ENCODE data around the gene PTPRK. TPM values are rescaled to one million over a fixed set of nuclear protein-coding genes. Genes with fewer than 3 reads are reported as not detected.

The PTPRK gene
- total RNA-seq, 1 experiment from 2014 or later, result 265 TPM

DNA sequence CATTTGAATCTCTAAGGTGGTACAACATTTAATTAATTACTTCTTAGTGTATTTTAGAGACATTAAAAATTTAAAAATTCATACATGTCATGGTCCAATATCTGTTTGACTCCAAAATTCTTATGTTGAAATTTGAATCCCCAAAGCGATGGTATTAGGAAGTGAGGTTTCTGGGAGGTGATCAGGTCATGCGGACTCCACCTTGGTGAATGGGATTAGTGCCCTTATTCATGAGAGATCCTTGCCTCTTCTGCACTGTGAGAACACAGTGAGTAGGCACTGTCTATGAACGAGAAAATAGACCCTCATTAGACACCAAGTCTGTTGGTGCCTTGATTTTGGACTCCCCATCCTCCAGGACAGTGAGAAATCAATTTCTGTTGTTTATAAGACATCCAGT, 254.7 kb downstream of the PTPRK start:
- intact Hi-C loops (cut with micrococcal nuclease; ENCODE audit: unreplicated experiment), result no loop called here
- no peaks in the 10 kb centered on the region for H3K27me3 Mint-ChIP-seq (ENCODE audit: unreplicated experiment)
- CTCF ChIA-PET, result no interaction called here
- no peak overlapping the region for H3K27ac Mint-ChIP-seq (ENCODE audit: unreplicated experiment)
- H3K36me3 Mint-ChIP-seq (ENCODE audit: insufficient read depth, unreplicated experiment), result peaks cover 24% of the 10 kb centered on the region
- DNase-seq, result no peak
- H3K4me3 Mint-ChIP-seq (ENCODE audit: low read depth, unreplicated experiment), result no peak overlapping the region
- peaks cover 8% of the 10 kb centered on the region for H3K4me1 Mint-ChIP-seq (ENCODE audit: low read depth, unreplicated experiment)
- no TSS peak for BruUV-seq (replicated peaks)
- H3K9me3 Mint-ChIP-seq (ENCODE audit: low read depth, unreplicated experiment), result no peaks in the 10 kb centered on the region
- TF ChIP-seq, protein P1, sequence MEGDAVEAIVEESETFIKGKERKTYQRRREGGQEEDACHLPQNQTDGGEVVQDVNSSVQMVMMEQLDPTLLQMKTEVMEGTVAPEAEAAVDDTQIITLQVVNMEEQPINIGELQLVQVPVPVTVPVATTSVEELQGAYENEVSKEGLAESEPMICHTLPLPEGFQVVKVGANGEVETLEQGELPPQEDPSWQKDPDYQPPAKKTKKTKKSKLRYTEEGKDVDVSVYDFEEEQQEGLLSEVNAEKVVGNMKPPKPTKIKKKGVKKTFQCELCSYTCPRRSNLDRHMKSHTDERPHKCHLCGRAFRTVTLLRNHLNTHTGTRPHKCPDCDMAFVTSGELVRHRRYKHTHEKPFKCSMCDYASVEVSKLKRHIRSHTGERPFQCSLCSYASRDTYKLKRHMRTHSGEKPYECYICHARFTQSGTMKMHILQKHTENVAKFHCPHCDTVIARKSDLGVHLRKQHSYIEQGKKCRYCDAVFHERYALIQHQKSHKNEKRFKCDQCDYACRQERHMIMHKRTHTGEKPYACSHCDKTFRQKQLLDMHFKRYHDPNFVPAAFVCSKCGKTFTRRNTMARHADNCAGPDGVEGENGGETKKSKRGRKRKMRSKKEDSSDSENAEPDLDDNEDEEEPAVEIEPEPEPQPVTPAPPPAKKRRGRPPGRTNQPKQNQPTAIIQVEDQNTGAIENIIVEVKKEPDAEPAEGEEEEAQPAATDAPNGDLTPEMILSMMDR (IDR thresholded peaks at IDR 0.05; ENCODE audit: unreplicated experiment), result no peak

DNA sequence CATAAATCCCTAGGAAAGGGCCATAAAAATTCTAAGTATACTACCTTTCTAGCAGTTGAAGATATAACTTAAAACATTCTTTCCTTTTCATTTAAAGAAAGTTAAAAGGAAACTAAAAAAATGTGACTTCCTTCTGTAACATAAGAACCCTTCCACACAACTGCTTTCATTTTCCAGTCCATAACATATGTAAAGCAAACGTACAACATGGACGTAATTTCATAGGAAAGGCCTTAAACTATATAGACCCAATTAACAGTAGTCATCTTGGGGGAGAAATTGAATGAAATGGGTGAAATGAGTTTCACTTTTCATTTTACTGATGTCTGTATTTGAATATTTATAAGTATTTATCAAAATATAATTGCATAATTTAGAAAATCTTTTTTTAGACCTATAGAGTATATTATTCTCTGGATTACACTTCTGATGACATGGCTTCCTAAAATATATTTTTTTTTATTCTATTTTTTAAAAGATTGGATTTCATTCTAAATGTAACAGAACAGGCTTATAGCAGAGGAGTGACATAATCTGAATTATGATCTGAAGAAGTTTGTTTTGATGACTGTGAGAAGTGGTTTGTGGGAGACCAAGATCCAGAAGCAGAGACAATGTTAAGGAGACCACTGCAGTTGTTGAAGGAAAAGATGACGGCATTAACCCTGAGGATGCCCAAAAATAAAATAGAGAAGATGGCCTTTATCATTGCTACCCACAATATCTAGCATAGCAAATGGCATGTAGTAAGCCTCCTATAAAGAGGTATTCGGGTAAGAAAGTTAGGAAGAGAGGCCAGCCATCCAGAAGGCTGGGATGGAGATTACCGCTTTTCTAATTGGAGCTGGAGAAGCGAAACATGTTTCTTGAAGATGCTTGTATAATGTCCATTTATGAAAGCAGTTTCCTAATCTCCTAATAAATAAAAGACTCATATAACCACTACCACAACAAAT, 260.4 kb downstream of the PTPRK start:
- no peak overlapping the region for H3K27ac Mint-ChIP-seq (ENCODE audit: unreplicated experiment)
- TF ChIP-seq, protein P1 (IDR thresholded peaks at IDR 0.05; ENCODE audit: unreplicated experiment), result no peak
- peaks cover 12% of the 10 kb centered on the region for H3K4me1 Mint-ChIP-seq (ENCODE audit: low read depth, unreplicated experiment)
- CTCF ChIA-PET, result no interaction called here
- BruUV-seq (replicated peaks), result no TSS peak
- no peaks in the 10 kb centered on the region for H3K9me3 Mint-ChIP-seq (ENCODE audit: low read depth, unreplicated experiment)
- H3K27me3 Mint-ChIP-seq (ENCODE audit: unreplicated experiment), result no peaks in the 10 kb centered on the region
- no peak for DNase-seq
- no peak overlapping the region for H3K4me3 Mint-ChIP-seq (ENCODE audit: low read depth, unreplicated experiment)
- H3K36me3 Mint-ChIP-seq (ENCODE audit: insufficient read depth, unreplicated experiment), result peaks cover 21% of the 10 kb centered on the region
- intact Hi-C loops (cut with micrococcal nuclease; ENCODE audit: unreplicated experiment), result loop anchor here (2.0 kb wide), 1 partner anchor 69 kb away; no protein-coding TSS in a partner anchor

DNA sequence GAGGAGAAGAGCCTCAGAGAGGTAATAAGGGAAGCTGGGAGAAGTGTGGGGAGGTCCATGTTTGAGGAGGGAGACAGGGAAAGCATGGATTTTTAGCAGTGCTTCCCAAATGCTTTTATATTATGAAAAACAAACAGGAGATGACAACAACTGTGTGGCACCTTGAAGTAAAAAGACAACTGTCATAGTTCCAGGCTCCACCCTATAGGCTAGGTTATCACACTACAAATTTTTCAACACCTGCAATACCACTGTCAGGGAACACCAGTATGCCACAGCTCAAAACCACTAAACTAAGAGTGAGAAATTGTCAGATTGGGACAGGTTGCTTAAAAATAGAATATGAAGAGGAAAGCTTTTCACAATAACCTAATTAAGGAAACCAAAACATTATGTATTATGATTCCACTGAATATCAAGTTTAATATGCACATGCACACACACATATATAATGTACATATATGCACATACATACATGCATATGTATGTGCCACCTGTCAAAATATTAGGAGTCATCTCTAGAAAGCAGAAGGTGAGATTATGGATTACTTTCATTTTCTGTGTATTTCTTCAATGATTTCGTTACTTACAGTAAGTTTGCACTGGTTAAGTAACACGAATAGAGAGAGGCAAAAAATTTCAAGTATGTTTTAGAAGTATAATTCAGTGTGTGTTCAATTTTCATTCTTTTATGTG, 261.2 kb downstream of the PTPRK start:
- H3K4me1 Mint-ChIP-seq (ENCODE audit: low read depth, unreplicated experiment), result peaks cover 12% of the 10 kb centered on the region
- TF ChIP-seq, protein P1 (IDR thresholded peaks at IDR 0.05; ENCODE audit: unreplicated experiment), result no peak
- no peak for DNase-seq
- intact Hi-C loops (cut with micrococcal nuclease; ENCODE audit: unreplicated experiment), result no loop called here
- H3K9me3 Mint-ChIP-seq (ENCODE audit: low read depth, unreplicated experiment), result no peaks in the 10 kb centered on the region
- no peaks in the 10 kb centered on the region for H3K27me3 Mint-ChIP-seq (ENCODE audit: unreplicated experiment)
- no peak overlapping the region for H3K4me3 Mint-ChIP-seq (ENCODE audit: low read depth, unreplicated experiment)
- H3K36me3 Mint-ChIP-seq (ENCODE audit: insufficient read depth, unreplicated experiment), result peaks cover 22% of the 10 kb centered on the region
- CTCF ChIA-PET, result no interaction called here
- BruUV-seq (replicated peaks), result no TSS peak
- peak overlapping the region; percentile 1 for H3K27ac Mint-ChIP-seq (ENCODE audit: unreplicated experiment)

DNA sequence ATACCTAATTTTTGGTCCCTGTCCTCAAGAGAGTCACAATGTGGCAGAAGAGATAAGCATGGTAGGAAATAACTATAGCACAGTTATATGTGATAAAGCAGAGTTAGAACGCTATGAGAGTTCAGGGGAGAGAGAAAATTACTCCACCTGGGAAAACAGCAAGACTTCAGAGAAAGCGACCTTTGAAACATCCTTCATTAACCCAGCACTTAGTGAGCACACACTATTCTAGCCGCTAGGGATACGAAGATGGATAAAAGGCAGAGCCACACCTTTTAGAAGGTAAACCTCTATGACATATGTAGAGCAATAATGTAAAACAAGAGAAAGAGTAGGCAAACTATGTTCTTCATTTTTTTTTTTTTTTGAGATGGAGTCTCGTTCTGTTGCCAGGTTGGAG, 264.3 kb downstream of the PTPRK start:
- CTCF ChIA-PET, result no interaction called here
- Mint-ChIP-seq H3K4me1 (ENCODE audit: low read depth, unreplicated experiment) (peaks cover 25% of the 10 kb centered on the region), H3K27me3 (ENCODE audit: unreplicated experiment) (no peaks in the 10 kb centered on the region), H3K27ac (ENCODE audit: unreplicated experiment) (no peak overlapping the region), H3K36me3 (ENCODE audit: insufficient read depth, unreplicated experiment) (peaks cover 10% of the 10 kb centered on the region), H3K9me3 (ENCODE audit: low read depth, unreplicated experiment) (no peaks in the 10 kb centered on the region), H3K4me3 (ENCODE audit: low read depth, unreplicated experiment) (no peak overlapping the region)
- TF ChIP-seq, protein P1 (IDR thresholded peaks at IDR 0.05; ENCODE audit: unreplicated experiment), result no peak
- no peak for DNase-seq
- no TSS peak for BruUV-seq (replicated peaks)
- intact Hi-C loops (cut with micrococcal nuclease; ENCODE audit: unreplicated experiment), result no loop called here
